PC-3 (cell line): ENCODE measurements around the gene RABGAP1. TPM values are rescaled to one million over a fixed set of nuclear protein-coding genes. Genes with fewer than 3 reads are reported as not detected.

Experiments
- ATAC-seq: fragments of 200-7000 bp; cut with Tn5 transposase; 2 replicates; pipeline ENCODE4 v1.9.1; 2020; ENCODE audit warnings: mild to moderate bottlenecking, moderate library complexity
- BruUV-seq: library from RNA; stranded (reverse); fragments of 400-500 nt; replicated peaks from 2 replicates; lab custom pipeline; 2021; lab: Mats Ljungman, UMichigan
- CTCF ChIA-PET: fragments of 300-600 bp; sonication (Branson Sonifier 250); formaldehyde crosslinking; loops from one replicate; lab custom pipeline; 2022; ENCODE audit warnings: antibody characterized with exemption; lab: Charles Lee
- POLR2A ChIA-PET: fragments of 300-600 bp; sonication (Branson Sonifier 250); formaldehyde crosslinking; loops from one replicate; lab custom pipeline; 2022; ENCODE audit warnings: antibody characterized with exemption; ENCODE audit not compliant: unreplicated experiment; lab: Charles Lee
- DNase-seq: peaks from one replicate; pipeline ENCODE4 v3.0.0-alpha.2; 2015
- H2AFZ ChIP-seq: fragments of 300-600 bp; sonication (generic); 2 replicates; pipeline ENCODE4 v1.6.0; 2016; ENCODE audit warnings: antibody characterized with exemption, low read length
- H3F3A ChIP-seq: fragments of 300-600 bp; sonication (generic); one replicate; pipeline ENCODE4 v1.6.0; 2017; ENCODE audit warnings: antibody characterized with exemption, low read length, control low read depth, mild to moderate bottlenecking; ENCODE audit not compliant: unreplicated experiment
- H3K27ac ChIP-seq: fragments of 300-600 bp; sonication (generic); 2 replicates; pipeline ENCODE4 v1.5.1; 2016; ENCODE audit warnings: mild to moderate bottlenecking, low read length
- H3K27me3 ChIP-seq: fragments of 300-600 bp; sonication (generic); 2 replicates; pipeline ENCODE4 v1.6.1; 2016; ENCODE audit warnings: low read length, mixed read lengths
- H3K36me3 ChIP-seq: fragments of 300-600 bp; sonication (generic); 2 replicates; pipeline ENCODE4 v1.6.1; 2016; ENCODE audit warnings: low read depth, mixed run types, low read length, mixed read lengths
- H3K4me1 ChIP-seq: fragments of 300-600 bp; sonication (generic); 2 replicates; pipeline ENCODE4 v1.5.1; 2016; ENCODE audit warnings: low read length; ENCODE audit not compliant: insufficient read depth
- H3K4me2 ChIP-seq: fragments of 300-600 bp; sonication (generic); 2 replicates; pipeline ENCODE4 v1.6.0; 2016; ENCODE audit warnings: low read length
- H3K4me3 ChIP-seq: fragments of 300-600 bp; sonication (generic); 2 replicates; pipeline ENCODE4 v1.5.1; 2016; ENCODE audit warnings: mild to moderate bottlenecking, low read length, mixed read lengths
- H3K79me2 ChIP-seq: fragments of 300-600 bp; sonication (generic); 2 replicates; pipeline ENCODE4 v1.6.1; 2017; ENCODE audit warnings: low read length, mixed read lengths
- H3K9ac ChIP-seq: fragments of 300-600 bp; sonication (generic); 2 replicates; pipeline ENCODE4 v1.6.0; 2016; ENCODE audit warnings: mild to moderate bottlenecking, low read length
- H3K9me2 ChIP-seq: fragments of 300-600 bp; sonication (generic); replicated peaks from 2 replicates; pipeline ENCODE4 v1.6.1; 2016; ENCODE audit warnings: mixed run types, low read length, mixed read lengths
- H3K9me3 ChIP-seq: fragments of 300-600 bp; sonication (generic); 2 replicates; pipeline ENCODE4 v1.6.1; 2016; ENCODE audit warnings: low read length, mixed read lengths
- H4K20me1 ChIP-seq: fragments of 300-600 bp; sonication (generic); 2 replicates; pipeline ENCODE4 v1.6.1; 2016; ENCODE audit warnings: low read length, mixed read lengths
- EZH2 ChIP-seq: fragments of 300-600 bp; sonication (generic); IDR thresholded peaks from one replicate; pipeline ENCODE4 v1.6.1; 2017; ENCODE audit warnings: antibody characterized with exemption, mild to moderate bottlenecking, low read length; ENCODE audit not compliant: unreplicated experiment
- EZH2phosphoT487 ChIP-seq: fragments of 300-600 bp; sonication (generic); IDR thresholded peaks from 2 replicates; pipeline ENCODE4 v1.6.1; 2018; ENCODE audit warnings: mild to moderate bottlenecking, antibody characterized with exemption, low read length, borderline replicate concordance
- intact Hi-C: fragments of 100-400 bp; cut with micrococcal nuclease; formaldehyde crosslinking; loops from 2 replicates; pipeline ENCODE4 v1.9.0; 2023
- total RNA-seq: library from RNA; depleted of rRNA; stranded (reverse); fragments of >200 nt; gene quantifications from 2 replicates; pipeline ENCODE4 v1.2.3, GENCODE V29; 2014
- TF ChIP-seq, protein P1 (sequence below): fragments of 300-600 bp; sonication (generic); conservative IDR thresholded peaks from 2 replicates; pipeline ENCODE4 v1.5.1; 2017; ENCODE audit warnings: antibody characterized with exemption, low read depth, mild to moderate bottlenecking, low read length

RABGAP1 gene
- total RNA-seq, 1 experiment from 2014 or later = 16.5 TPM

DNA sequence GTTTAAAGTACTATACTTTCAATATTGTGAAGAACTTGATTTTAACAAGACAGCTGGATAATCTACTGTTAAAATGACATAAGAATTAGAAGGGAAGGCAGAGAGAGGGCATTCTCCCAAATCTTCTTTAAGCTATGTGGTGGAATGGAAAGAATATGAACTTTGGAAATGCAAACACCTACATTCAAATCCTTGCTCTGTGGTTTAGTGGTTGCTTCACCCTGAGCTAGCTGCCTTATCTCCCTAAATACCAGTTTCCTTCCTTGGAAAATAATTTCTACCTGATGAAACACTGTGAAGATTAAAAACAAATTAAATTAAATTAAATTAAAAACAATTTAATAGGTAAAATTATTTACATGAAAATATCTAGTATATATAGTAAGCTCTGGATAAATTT, 191.2 kb downstream of the RABGAP1 start:
- H3K9me3 ChIP-seq = no peaks in the 10 kb centered on the region
- H3K4me2 ChIP-seq = no peak overlapping the region
- TF ChIP-seq, protein P1, sequence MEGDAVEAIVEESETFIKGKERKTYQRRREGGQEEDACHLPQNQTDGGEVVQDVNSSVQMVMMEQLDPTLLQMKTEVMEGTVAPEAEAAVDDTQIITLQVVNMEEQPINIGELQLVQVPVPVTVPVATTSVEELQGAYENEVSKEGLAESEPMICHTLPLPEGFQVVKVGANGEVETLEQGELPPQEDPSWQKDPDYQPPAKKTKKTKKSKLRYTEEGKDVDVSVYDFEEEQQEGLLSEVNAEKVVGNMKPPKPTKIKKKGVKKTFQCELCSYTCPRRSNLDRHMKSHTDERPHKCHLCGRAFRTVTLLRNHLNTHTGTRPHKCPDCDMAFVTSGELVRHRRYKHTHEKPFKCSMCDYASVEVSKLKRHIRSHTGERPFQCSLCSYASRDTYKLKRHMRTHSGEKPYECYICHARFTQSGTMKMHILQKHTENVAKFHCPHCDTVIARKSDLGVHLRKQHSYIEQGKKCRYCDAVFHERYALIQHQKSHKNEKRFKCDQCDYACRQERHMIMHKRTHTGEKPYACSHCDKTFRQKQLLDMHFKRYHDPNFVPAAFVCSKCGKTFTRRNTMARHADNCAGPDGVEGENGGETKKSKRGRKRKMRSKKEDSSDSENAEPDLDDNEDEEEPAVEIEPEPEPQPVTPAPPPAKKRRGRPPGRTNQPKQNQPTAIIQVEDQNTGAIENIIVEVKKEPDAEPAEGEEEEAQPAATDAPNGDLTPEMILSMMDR = no peak
- TF ChIP-seq EZH2 (no peak), EZH2phosphoT487 (no peak)
- H3K9ac ChIP-seq = no peak overlapping the region
- no peak overlapping the region for H3K27ac ChIP-seq
- no peaks in the 10 kb centered on the region for H3K27me3 ChIP-seq
- no peaks in the 10 kb centered on the region for H3K4me1 ChIP-seq
- no peaks in the 10 kb centered on the region for H3F3A ChIP-seq
- no peaks in the 10 kb centered on the region for H3K79me2 ChIP-seq
- no peaks in the 10 kb centered on the region for H4K20me1 ChIP-seq
- no peaks in the 10 kb centered on the region for H3K36me3 ChIP-seq
- no TSS peak for BruUV-seq
- intact Hi-C loops = no loop called here
- no peak overlapping the region for H3K4me3 ChIP-seq
- DNase-seq (no peak), ATAC-seq (no peak)
- H3K9me2 ChIP-seq = no peaks in the 10 kb centered on the region
- ChIA-PET CTCF (no interaction called here), POLR2A (no interaction called here)
- no peak overlapping the region for H2AFZ ChIP-seq

DNA sequence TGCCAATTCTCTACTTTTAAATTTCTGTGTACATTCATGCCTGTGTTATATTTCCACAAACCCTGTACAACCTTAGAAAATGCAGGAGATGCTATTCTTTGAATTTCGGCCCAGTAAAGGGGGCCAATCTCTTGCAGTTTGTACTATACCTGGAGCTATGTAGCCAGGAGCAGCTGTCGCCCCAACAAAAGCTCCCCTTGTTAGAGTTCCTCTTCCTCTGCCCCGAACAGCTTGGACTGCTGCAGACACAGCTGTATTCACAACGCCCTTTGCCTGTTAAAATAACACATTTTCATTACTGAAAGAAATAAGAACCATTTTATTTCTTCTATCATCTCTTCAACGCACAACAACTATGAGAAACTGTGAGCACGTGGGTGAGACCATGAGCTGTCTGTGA, 191.9 kb downstream of the RABGAP1 start:
- no peak for ATAC-seq
- POLR2A ChIA-PET = no interaction called here
- no TSS peak for BruUV-seq

DNA sequence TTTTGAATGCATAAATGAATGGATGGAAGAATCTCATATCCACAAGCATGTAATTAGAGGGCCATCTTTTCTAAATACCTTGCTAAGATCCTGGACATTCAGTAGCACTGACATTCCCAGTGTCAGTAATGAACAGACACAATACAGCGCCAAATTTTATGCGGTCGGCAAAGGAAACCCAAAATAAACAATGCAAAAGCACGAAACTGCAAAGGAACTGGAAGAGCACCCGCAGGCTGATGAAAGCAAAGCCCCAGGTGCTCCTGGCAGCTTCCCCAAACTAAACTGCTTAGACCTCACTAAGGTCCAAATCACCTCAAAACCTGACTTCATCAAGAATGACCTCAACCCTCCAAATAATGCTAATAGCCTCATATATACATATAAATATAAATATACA, 194.6 kb downstream of the RABGAP1 start:
- CTCF ChIA-PET = no interaction called here
- no peaks in the 10 kb centered on the region for H3K36me3 ChIP-seq
- H4K20me1 ChIP-seq = no peaks in the 10 kb centered on the region
- no peak for DNase-seq
- no peak for ATAC-seq
- H3K79me2 ChIP-seq = no peaks in the 10 kb centered on the region
- H3K4me1 ChIP-seq = no peaks in the 10 kb centered on the region
- H3K9me3 ChIP-seq = no peaks in the 10 kb centered on the region
- no peak overlapping the region for H3K4me3 ChIP-seq
- no TSS peak for BruUV-seq
- H3K9ac ChIP-seq = no peak overlapping the region
- no peak overlapping the region for H3K4me2 ChIP-seq
- H2AFZ ChIP-seq = no peak overlapping the region
- H3K27me3 ChIP-seq = no peaks in the 10 kb centered on the region
- intact Hi-C loops = no loop called here
- no peaks in the 10 kb centered on the region for H3F3A ChIP-seq
- H3K27ac ChIP-seq = no peak overlapping the region
- TF ChIP-seq EZH2 (no peak), EZH2phosphoT487 (no peak)
- TF ChIP-seq, protein P1 = no peak
- POLR2A ChIA-PET = no interaction called here
- no peaks in the 10 kb centered on the region for H3K9me2 ChIP-seq

More for the DNA sequence above, 191.9 kb downstream of the RABGAP1 start:
- no peak overlapping the region for H3K27ac ChIP-seq
- H2AFZ ChIP-seq = no peak overlapping the region
- DNase-seq = no peak
- H3K36me3 ChIP-seq = no peaks in the 10 kb centered on the region
- H3K79me2 ChIP-seq = no peaks in the 10 kb centered on the region
- H3K9ac ChIP-seq = no peak overlapping the region
- intact Hi-C loops = no loop called here
- H3K4me1 ChIP-seq = no peaks in the 10 kb centered on the region
- H3K9me3 ChIP-seq = no peaks in the 10 kb centered on the region
- no peaks in the 10 kb centered on the region for H3K9me2 ChIP-seq
- TF ChIP-seq EZH2 (no peak), EZH2phosphoT487 (no peak)
- TF ChIP-seq, protein P1 = no peak
- CTCF ChIA-PET = no interaction called here
- H3K4me2 ChIP-seq = no peak overlapping the region
- no peak overlapping the region for H3K4me3 ChIP-seq
- no peaks in the 10 kb centered on the region for H4K20me1 ChIP-seq
- H3K27me3 ChIP-seq = no peaks in the 10 kb centered on the region
- no peaks in the 10 kb centered on the region for H3F3A ChIP-seq
